NCI-H1436 treated with DMSO at 0.1 percent for 48 hours (cell line): ENCODE data around the gene IGFLR1.

Source experiments
- DNase-seq: peaks from one replicate; lab custom pipeline; 2025; lab: John Stamatoyannopoulos, UW

IGFLR1 gene

GRCh38 chr19:35739275-35740107, 2.8 kb downstream of the IGFLR1 start:
- no peak for DNase-seq

- no peak for DNase-seq
Measured at GRCh38 chr19:35738887-35739229, 3.4 kb downstream of the IGFLR1 start.

GRCh38 chr19:35738021-35738886, 4.0 kb downstream of the IGFLR1 start:
- DNase-seq, result no peak

- no peak for DNase-seq
Measured at GRCh38 chr19:35736913-35737886, 5.1 kb downstream of the IGFLR1 start.

- DNase-seq, result no peak
Measured at GRCh38 chr19:35734889-35735288, 7.4 kb downstream of the IGFLR1 start.

- no peak for DNase-seq
Measured at GRCh38 chr19:35734273-35734672, 8.0 kb downstream of the IGFLR1 start.

- no peak for DNase-seq
Measured at GRCh38 chr19:35733180-35734125, 8.8 kb downstream of the IGFLR1 start.

GRCh38 chr19:35732540-35733179, 9.6 kb downstream of the IGFLR1 start:
- DNase-seq, result no peak

- no peak for DNase-seq
Measured at GRCh38 chr19:35731779-35732405, 10.4 kb downstream of the IGFLR1 start.

GRCh38 chr19:35731353-35731752, 10.9 kb downstream of the IGFLR1 start:
- DNase-seq, result no peak

- DNase-seq, result no peak
Measured at GRCh38 chr19:35730326-35730725, 11.9 kb downstream of the IGFLR1 start.

GRCh38 chr19:35729763-35730162, 12.5 kb downstream of the IGFLR1 start:
- DNase-seq, result no peak

- DNase-seq, result no peak
Measured at GRCh38 chr19:35729021-35729420, 13.2 kb downstream of the IGFLR1 start.

- no peak for DNase-seq
Measured at GRCh38 chr19:35727956-35728706, 14.1 kb downstream of the IGFLR1 start.

GRCh38 chr19:35727053-35727955, 14.9 kb downstream of the IGFLR1 start:
- no peak for DNase-seq

- DNase-seq, result no peak
Measured at GRCh38 chr19:35725216-35725861, 16.9 kb downstream of the IGFLR1 start.

- DNase-seq, result no peak
Measured at GRCh38 chr19:35724560-35724959, 17.7 kb downstream of the IGFLR1 start.
